ENCODE data around the gene CST11. TPM values are rescaled to one million over a fixed set of nuclear protein-coding genes. Genes with fewer than 3 reads are reported as not detected.

Gene CST11
- total and polyA plus RNA-seq, 9 of the 15 experiments (the other 6 are each of a cell fraction or from before 2014, with no cell fraction given) = not detected

DNA sequence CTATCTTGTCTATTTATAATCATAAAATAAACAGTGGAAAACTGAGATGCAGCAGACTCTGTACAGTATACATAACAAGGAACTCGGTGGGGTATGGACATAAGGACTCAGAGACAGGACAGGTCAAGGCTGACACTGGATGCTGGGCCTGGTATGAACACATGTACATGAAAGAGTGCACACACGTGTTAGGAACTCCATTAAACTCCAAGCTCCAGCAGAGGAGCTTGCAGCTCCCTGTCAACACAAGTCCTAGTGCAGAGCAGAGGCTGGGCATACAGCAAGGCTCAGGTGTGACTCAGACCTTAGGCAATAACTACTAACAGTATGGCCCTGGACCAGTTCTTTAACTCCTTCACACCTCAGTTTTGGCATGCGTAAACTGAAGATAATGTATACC is 48.5 kb downstream of the CST11 start:
- intact Hi-C loops (cut with micrococcal nuclease) = no loop called here

GRCh38 chr20:23403751-23404150 is 48.9 kb downstream of the CST11 start:
- H3K4me2 ChIP-seq (ENCODE audit: insufficient read depth, low read length) = no peak overlapping the region
- ChIA-PET POLR2A (interaction anchor here (1.0 kb wide), 1 partner anchor 16 kb away, joined by 5 read pairs; no protein-coding TSS in a partner anchor), CTCF (ENCODE audit: low intra/inter-chr PET ratio) (no interaction called here)
- no peak overlapping the region for H3K27ac ChIP-seq (ENCODE audit: extremely low read depth, low read depth, low read length)
- H3K27me3 ChIP-seq (ENCODE audit: control insufficient read depth in 2 of 2, insufficient read depth in 2 of 2, low read length in 2 of 2) = no peaks in the 10 kb centered on the region
- in situ Hi-C loops (cut with MboI) = no loop called here
- no peak overlapping the region for H3K9ac ChIP-seq (ENCODE audit: insufficient read depth in 1 of 2, low read depth in 2 of 2, low read length in 2 of 2)
- DNase-seq (ENCODE audit: extremely low read depth in 1 of 4, low spot score in 3 of 4) (no peak), ATAC-seq (no peak), FAIRE-seq (no peak)
- WGBS (ENCODE audit: insufficient coverage, low coverage, missing lambda C conversion rate) = 66% methylated on average over 5 of the region's 5 CpGs
- H4K20me1 ChIP-seq (replicated peaks; ENCODE audit: control insufficient read depth, insufficient read depth, low read length) = no peaks in the 10 kb centered on the region
- no TSS peak for BruUV-seq (replicated peaks)
- no peak overlapping the region for H3K4me3 ChIP-seq
- H3K9me1 ChIP-seq (ENCODE audit: control insufficient read depth, insufficient read depth, low read length) = no peaks in the 10 kb centered on the region
- TF ChIP-seq E2F5 (CRISPR knock-in tag; IDR thresholded peaks at IDR 0.05) (no peak), DACH1 (IDR thresholded peaks at IDR 0.05; ENCODE audit: partially characterized antibody) (no peak), ZNF699 (CRISPR knock-in tag; IDR thresholded peaks at IDR 0.05; ENCODE audit: insufficient replicate concordance) (no peak)
- peaks cover 29% of the 10 kb centered on the region; the same call in 2 of the 3 replicates for H3K36me3 ChIP-seq (ENCODE audit: control insufficient read depth, insufficient read depth, low read length)
- no peak overlapping the region for H2AFZ ChIP-seq (ENCODE audit: low read depth, low read length)
- intact Hi-C loops (cut with micrococcal nuclease) = no loop called here
- H3K4me1 ChIP-seq (replicated peaks in 1 of 2; ENCODE audit: control insufficient read depth in 2 of 2, insufficient read depth in 2 of 2, low read length in 2 of 2) = no peaks in the 10 kb centered on the region
- no peaks in the 10 kb centered on the region for H3K9me3 ChIP-seq (replicated peaks; ENCODE audit: control insufficient read depth, insufficient read depth, low read depth, low read length)
- H3K79me2 ChIP-seq (ENCODE audit: control insufficient read depth, insufficient read depth, low read length) = peaks cover 52% of the 10 kb centered on the region

More for the DNA sequence above, 48.5 kb downstream of the CST11 start:
- Histone ChIP-seq H3K4me3 (no peak overlapping the region), H3K9ac (ENCODE audit: insufficient read depth in 1 of 2, low read depth in 2 of 2, low read length in 2 of 2) (no peak overlapping the region), H2AFZ (ENCODE audit: low read depth, low read length) (no peak overlapping the region), H3K27ac (ENCODE audit: extremely low read depth, low read depth, low read length) (no peak overlapping the region), H3K27me3 (ENCODE audit: control insufficient read depth in 2 of 2, insufficient read depth in 2 of 2, low read length in 2 of 2) (no peaks in the 10 kb centered on the region), H3K9me1 (ENCODE audit: control insufficient read depth, insufficient read depth, low read length) (no peaks in the 10 kb centered on the region), H3K36me3 (ENCODE audit: control insufficient read depth, insufficient read depth, low read length) (peaks cover 29% of the 10 kb centered on the region; the same call in 2 of the 3 replicates), H3K4me2 (ENCODE audit: insufficient read depth, low read length) (no peak overlapping the region), H3K9me3 (replicated peaks; ENCODE audit: control insufficient read depth, insufficient read depth, low read depth, low read length) (no peaks in the 10 kb centered on the region), H4K20me1 (replicated peaks; ENCODE audit: control insufficient read depth, insufficient read depth, low read length) (no peaks in the 10 kb centered on the region), H3K79me2 (ENCODE audit: control insufficient read depth, insufficient read depth, low read length) (peaks cover 56% of the 10 kb centered on the region), H3K4me1 (replicated peaks in 1 of 2; ENCODE audit: control insufficient read depth in 2 of 2, insufficient read depth in 2 of 2, low read length in 2 of 2) (no peaks in the 10 kb centered on the region)
- WGBS (ENCODE audit: insufficient coverage, low coverage, missing lambda C conversion rate) = 79% methylated on average over 3 of the region's 3 CpGs
- BruUV-seq (replicated peaks) = no TSS peak
- TF ChIP-seq SMARCE1 (IDR thresholded peaks at IDR 0.05) = no peak
- DNase-seq (ENCODE audit: extremely low read depth in 1 of 4, low spot score in 3 of 4) (no peak), ATAC-seq (no peak), FAIRE-seq (no peak)
- ChIA-PET POLR2A (interaction anchor here (1.0 to 1.2 kb wide), 2 partner anchors 14 to 16 kb away, joined by 4 to 5 read pairs; no protein-coding TSS in a partner anchor), CTCF (ENCODE audit: low intra/inter-chr PET ratio) (no interaction called here)
- in situ Hi-C loops (cut with MboI) = no loop called here
